HL-60 (cell line): ENCODE results near the gene CEP128.

Experiments used
- CTCF ChIP-seq: IDR thresholded peaks from one replicate; pipeline ENCODE4 v1.5.1; 2011; ENCODE audit warnings: low read length, control low read depth, inconsistent platforms; ENCODE audit not compliant: insufficient read depth
- POLR2AphosphoS5 ChIP-seq: IDR thresholded peaks from 2 replicates; pipeline ENCODE4 v1.6.1; 2012; ENCODE audit warnings: low read depth

GRCh38 chr14:80653956-80654355 is 287.6 kb downstream of the CEP128 start:
- TF ChIP-seq CTCF (no peak), POLR2AphosphoS5 (no peak)
